ENCODE measurements around the gene METTL27.

DNA sequence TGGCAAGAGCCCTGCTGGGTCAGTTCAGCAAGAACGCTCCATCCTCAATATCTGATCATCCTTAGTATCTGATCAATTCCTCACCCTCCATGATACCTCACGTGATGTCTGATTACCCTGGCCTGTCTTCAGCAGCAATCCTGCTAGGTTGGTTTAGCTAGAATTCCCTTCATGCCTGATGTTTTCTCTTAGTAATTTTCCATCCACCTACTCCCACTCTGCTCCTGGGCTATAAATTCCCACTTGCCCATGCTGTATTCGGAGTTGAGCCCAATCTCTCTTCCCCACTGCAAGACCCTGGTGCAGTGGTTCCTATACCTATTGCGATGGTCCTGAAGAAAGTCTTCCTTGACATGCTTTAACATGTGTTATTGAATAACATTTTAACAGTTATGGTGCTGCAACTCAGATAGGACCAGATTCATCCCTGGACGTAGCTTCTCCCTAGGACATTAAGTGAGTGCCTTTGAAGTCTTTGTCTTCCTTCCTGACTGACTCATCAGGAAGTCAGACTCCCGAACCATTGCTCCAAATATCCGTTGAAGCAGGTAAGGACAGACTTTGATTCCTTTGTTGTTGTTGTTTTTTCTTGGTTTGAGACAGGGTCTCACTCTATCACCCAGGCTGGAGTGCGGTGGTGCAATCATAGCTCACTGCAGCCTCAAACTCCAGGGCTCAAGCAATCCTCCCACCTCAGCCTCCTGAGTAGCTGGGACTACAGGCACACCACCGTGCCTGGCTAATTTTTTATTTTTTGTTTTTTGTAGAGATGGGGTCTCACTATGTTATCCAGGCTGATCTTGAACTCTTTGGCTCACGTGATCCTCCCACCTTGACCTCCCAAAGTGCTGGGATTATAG, 42.8 kb downstream of the METTL27 start:
- no peak for TF ChIP-seq CTCF (conservative IDR thresholded peaks at IDR 0.05)
- TF ChIP-seq ZFX (IDR thresholded peaks at IDR 0.05), result no peak
